Thoracic aorta (tissue), 2 donors: ENCODE data around the gene CBFB. TPM values are rescaled to one million over a fixed set of nuclear protein-coding genes. Genes with fewer than 3 reads are reported as not detected.

ENCODE experiments used
- ATAC-seq: fragments of 150-250 bp; one replicate; pipeline ENCODE4 v1.8.0; 2017; ENCODE audit warnings: low read depth; ENCODE audit not compliant: insufficient number of reproducible peaks, low FRiP score
- DNase-seq: peaks from one replicate; pipeline ENCODE4 v3.0.0-alpha.2; 2020; ENCODE audit warnings: low spot score
- H3K27ac ChIP-seq, 2 donors: fragments of 200-600 bp; sonication (generic); 1 replicate in 1 of 2; 2 replicates in 1 of 2; pipeline ENCODE4 v1.5.1; 2016; ENCODE audit warnings: mild to moderate bottlenecking in 2 of 2, moderate library complexity in 2 of 2
- H3K27me3 ChIP-seq: fragments of 200-600 bp; sonication (generic); replicated peaks from 2 replicates; pipeline ENCODE4 v1.6.0; 2016; ENCODE audit warnings: mild to moderate bottlenecking; ENCODE audit not compliant: insufficient read depth
- H3K36me3 ChIP-seq: fragments of 200-600 bp; sonication (generic); one replicate; pipeline ENCODE4 v1.5.1; 2016
- H3K4me1 ChIP-seq, 2 donors: fragments of 200-600 bp; sonication (generic); 1 replicate in 1 of 2; 2 replicates in 1 of 2; pipeline versions ENCODE4 v1.5.1 to v1.6.0; 2016; ENCODE audit warnings: low read depth in 2 of 2, mild to moderate bottlenecking in 1 of 2; ENCODE audit not compliant: control insufficient read depth in 1 of 2
- H3K4me3 ChIP-seq: fragments of 200-600 bp; sonication (generic); 2 replicates; pipeline ENCODE4 v1.5.1; 2016; ENCODE audit warnings: mild to moderate bottlenecking
- H3K9me3 ChIP-seq: fragments of 200-600 bp; sonication (generic); 2 replicates; pipeline ENCODE4 v1.5.1; 2016
- CTCF ChIP-seq: fragments of 200-600 bp; sonication (generic); IDR thresholded peaks from one replicate; pipeline ENCODE4 v1.5.1; 2019; ENCODE audit warnings: antibody characterized with exemption
- total RNA-seq, 2 donors: library from RNA; depleted of rRNA; stranded (reverse); fragments of >200 nt; gene quantifications; one replicate each; pipeline versions ENCODE4 v1.1.0 to v1.2.3, GENCODE V29; 2016

CBFB gene
- total RNA-seq, 2 donors from 2014 or later = 28.3 to 79.7 TPM

GRCh38 chr16:67148656-67149275 lies 119.8 kb downstream of the CBFB start:
- no peak for ATAC-seq
- H3K4me1 ChIP-seq = peaks cover 0 to 7% of the 10 kb centered on the region in 2 donors
- no peak overlapping the region for H3K27ac ChIP-seq
- H3K4me3 ChIP-seq = no peak overlapping the region
- no peaks in the 10 kb centered on the region for H3K9me3 ChIP-seq
- no peak for DNase-seq
- TF ChIP-seq CTCF = no peak
- no peaks in the 10 kb centered on the region for H3K27me3 ChIP-seq
- peaks cover 23% of the 10 kb centered on the region for H3K36me3 ChIP-seq

- H3K27me3 ChIP-seq = no peaks in the 10 kb centered on the region
- H3K9me3 ChIP-seq = no peaks in the 10 kb centered on the region
- TF ChIP-seq CTCF = no peak
- peak overlapping the region; percentile 96 for H3K4me3 ChIP-seq
- DNase-seq = no peak
- H3K27ac ChIP-seq = peak overlapping the region in 1 of 2 donors; percentile 95
- peaks cover 0 to 7% of the 10 kb centered on the region in 2 donors for H3K4me1 ChIP-seq
- H3K36me3 ChIP-seq = peaks cover 16% of the 10 kb centered on the region
- no peak for ATAC-seq
These were observed 120.5 kb downstream of the CBFB start for GRCh38 chr16:67149276-67150046.

DNA sequence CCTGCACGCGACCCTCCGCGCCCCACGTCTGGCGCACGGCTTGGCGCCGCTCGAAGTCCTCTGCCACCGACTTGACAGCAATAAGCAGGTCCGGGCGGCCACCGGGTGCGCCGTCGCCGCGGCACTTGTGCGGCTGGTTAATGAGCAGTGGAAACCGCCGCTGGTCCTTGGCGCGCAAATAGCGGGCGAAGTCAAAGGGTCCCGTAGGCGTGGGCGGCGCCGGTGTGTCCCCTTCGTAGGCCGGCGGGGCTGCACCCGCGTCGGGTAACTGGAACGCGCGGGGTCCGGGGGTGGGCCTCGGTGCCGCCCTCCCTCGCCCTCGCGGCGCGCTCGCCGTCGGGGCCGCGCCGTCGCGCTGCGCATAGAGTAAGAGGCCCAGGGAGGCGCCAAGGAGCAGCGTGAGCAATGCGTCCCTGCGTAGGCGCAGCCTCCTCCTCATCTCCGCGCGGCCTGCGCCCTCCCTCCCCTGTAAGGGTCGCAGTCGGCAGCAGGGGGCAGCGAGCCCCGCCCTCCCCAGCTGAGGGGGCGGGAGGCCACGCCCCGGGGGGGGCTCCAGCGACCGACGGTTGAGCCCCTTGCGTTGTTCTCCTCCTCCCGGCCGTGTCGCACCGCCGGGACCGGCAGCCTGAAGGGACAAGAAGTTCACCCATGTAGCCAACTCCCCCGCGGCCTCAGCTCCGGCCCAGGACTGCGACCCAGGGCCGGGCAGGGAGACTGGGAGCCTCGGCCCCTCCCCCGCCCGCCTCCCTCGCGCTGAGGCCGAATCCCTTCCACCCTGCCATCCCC lies 121.3 kb downstream of the CBFB start:
- DNase-seq = no peak
- H3K4me1 ChIP-seq = peaks cover 5 to 15% of the 10 kb centered on the region in 2 donors
- no peak for ATAC-seq
- TF ChIP-seq CTCF = no peak
- H3K4me3 ChIP-seq = peak overlapping the region; percentile 96
- H3K27ac ChIP-seq = peak overlapping the region; percentile 94 to 95
- H3K9me3 ChIP-seq = no peaks in the 10 kb centered on the region
- H3K27me3 ChIP-seq = no peaks in the 10 kb centered on the region
- peaks cover 10% of the 10 kb centered on the region for H3K36me3 ChIP-seq

Other genes starting within 250 kb of the CBFB start
- not detected for gene TERB1, start 227.6 kb upstream of the CBFB start, total RNA-seq
- gene NAE1, start 198.2 kb upstream of the CBFB start, total RNA-seq = 10 to 100 TPM; 29.6 to 48.0 TPM
- not detected for gene CA7, start 184.7 kb upstream of the CBFB start, total RNA-seq
- 1 to 10 TPM; 4.8 to 6.2 TPM for gene PDP2, start 148.6 kb upstream of the CBFB start, total RNA-seq
- gene CDH16, start 110.3 kb upstream of the CBFB start, total RNA-seq = not detected
- 10 to 100 TPM; 43.2 to 88.3 TPM for gene RRAD, start 103.6 kb upstream of the CBFB start, total RNA-seq
- 100 to 1,000 TPM in 1 of 2 donors, 10 to 100 TPM in 1; 23.2 to 102 TPM for gene CIAO2B, start 94.7 kb upstream of the CBFB start, total RNA-seq
- 10 to 100 TPM; 29.8 to 92.7 TPM for gene CES2, start 93.6 kb upstream of the CBFB start, total RNA-seq
- 1 to 10 TPM in 1 of 2 donors, under 1 TPM in 1; 0.63 to 1.1 TPM for gene CES3, start 67.9 kb upstream of the CBFB start, total RNA-seq
- 1 to 10 TPM; 7.4 to 9.5 TPM for gene CES4A, start 40.6 kb upstream of the CBFB start, total RNA-seq
- 10 to 100 TPM; 15.6 to 27.2 TPM for gene PHAF1, start 80.8 kb downstream of the CBFB start, total RNA-seq
- gene B3GNT9, start 121.8 kb downstream of the CBFB start, total RNA-seq = 10 to 100 TPM; 33.5 to 59.6 TPM
- 10 to 100 TPM; 18.4 to 52.1 TPM for gene TRADD, start 130.8 kb downstream of the CBFB start, total RNA-seq
- gene FBXL8, start 130.8 kb downstream of the CBFB start, total RNA-seq = 10 to 100 TPM; 25.6 to 40.2 TPM
- gene HSF4, start 135.6 kb downstream of the CBFB start, total RNA-seq = 10 to 100 TPM; 44.1 to 87.5 TPM
- 10 to 100 TPM; 43.5 to 80.8 TPM for gene NOL3, start 141.4 kb downstream of the CBFB start, total RNA-seq
- gene MATCAP1, start 154.8 kb downstream of the CBFB start, total RNA-seq = 10 to 100 TPM; 13.7 to 28.4 TPM
- 1 to 10 TPM in 1 of 2 donors, under 1 TPM in 1; 0.68 to 1.5 TPM for gene EXOC3L1, start 161.0 kb downstream of the CBFB start, total RNA-seq
- gene E2F4, start 163.0 kb downstream of the CBFB start, total RNA-seq = 100 to 1,000 TPM in 1 of 2 donors, 10 to 100 TPM in 1; 96.4 to 120 TPM
- 1 to 10 TPM; 1.4 TPM for gene ELMO3, start 170.0 kb downstream of the CBFB start, total RNA-seq
- 10 to 100 TPM; 21.2 to 32.2 TPM for gene TMEM208, start 198.0 kb downstream of the CBFB start, total RNA-seq
- gene FHOD1, start 218.3 kb downstream of the CBFB start, total RNA-seq = 10 to 100 TPM; 28.5 to 31.7 TPM
- 1 to 10 TPM; 1.4 to 1.8 TPM for gene SLC9A5, start 219.8 kb downstream of the CBFB start, total RNA-seq